GM18520 (cell line): Measurements from ENCODE around the gene KCNJ12.
"Not testable (repeated sequence)": the region's sequence is repeated elsewhere in the genome, so short reads cannot be mapped to it uniquely, and the experiment has no call there.

ENCODE experiments used
- ATAC-seq: cut with Tn5 transposase; IDR thresholded peaks from one replicate; pipeline ENCODE4 v1.9.1; 2021; ENCODE audit not compliant: unreplicated experiment

Gene KCNJ12

DNA sequence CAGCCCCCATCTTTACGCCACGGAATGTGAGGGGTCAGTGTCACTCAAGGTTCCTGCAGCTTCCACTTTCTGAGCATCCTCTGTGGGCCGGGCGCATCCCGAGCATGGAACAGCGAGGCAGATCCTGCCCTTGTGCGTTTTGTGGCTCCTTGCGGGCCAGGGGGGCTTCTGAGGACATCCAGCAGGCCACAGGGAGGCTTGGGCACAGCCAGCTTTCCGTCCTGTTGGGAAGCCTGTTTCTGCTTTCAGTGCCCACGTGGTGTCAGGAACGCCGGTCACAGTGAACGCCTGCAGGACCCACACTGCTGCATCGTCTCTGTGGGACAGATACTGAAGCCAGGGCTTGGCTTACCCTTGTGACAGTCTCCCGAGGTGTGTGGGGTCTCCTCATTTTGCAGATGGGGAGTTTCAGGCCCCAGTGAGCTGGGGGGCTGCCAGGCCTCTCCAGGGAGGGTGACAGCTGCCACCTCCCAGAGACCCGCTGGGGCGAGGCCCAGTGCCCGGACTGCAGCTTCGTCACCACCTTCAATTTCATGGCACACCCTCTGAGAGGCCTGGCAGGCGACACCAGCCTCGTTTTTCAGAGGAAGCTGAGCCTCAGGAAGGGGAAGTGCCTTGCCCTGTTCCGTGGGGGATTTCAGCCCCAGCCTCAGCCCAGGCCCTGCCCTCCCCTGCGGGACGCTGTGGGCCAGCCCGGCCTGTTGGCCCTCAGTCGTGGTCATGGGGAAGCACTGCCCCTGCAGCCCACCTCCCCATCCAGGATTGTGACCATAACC lies 29.0 kb downstream of the KCNJ12 start:
- ATAC-seq = not testable (repeated sequence)

DNA sequence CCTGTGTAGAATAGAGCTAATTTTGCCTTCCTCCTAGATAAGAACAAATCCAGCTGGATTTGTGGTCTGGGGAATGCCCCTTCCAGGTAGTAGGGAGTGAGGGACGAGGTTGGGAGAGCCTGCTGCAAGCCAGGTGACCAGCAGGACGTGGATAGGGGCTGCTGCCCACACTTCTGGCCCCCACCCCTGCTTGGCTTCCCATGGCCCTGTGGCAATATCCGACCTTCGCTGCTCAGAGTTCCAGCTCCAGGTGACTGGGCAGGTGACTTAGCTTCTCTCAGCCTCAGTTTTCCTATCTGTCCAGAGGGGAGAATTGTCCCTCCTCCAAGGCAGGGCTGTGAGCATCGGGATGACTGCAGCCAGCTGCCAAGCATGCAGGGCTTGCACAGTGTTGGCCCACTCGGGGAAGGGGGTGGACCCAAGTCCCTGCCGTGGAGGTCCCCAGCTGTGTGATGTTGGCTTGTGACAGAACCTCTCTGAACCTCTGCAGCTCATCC lies 29.8 kb downstream of the KCNJ12 start:
- not testable (repeated sequence) for ATAC-seq

DNA sequence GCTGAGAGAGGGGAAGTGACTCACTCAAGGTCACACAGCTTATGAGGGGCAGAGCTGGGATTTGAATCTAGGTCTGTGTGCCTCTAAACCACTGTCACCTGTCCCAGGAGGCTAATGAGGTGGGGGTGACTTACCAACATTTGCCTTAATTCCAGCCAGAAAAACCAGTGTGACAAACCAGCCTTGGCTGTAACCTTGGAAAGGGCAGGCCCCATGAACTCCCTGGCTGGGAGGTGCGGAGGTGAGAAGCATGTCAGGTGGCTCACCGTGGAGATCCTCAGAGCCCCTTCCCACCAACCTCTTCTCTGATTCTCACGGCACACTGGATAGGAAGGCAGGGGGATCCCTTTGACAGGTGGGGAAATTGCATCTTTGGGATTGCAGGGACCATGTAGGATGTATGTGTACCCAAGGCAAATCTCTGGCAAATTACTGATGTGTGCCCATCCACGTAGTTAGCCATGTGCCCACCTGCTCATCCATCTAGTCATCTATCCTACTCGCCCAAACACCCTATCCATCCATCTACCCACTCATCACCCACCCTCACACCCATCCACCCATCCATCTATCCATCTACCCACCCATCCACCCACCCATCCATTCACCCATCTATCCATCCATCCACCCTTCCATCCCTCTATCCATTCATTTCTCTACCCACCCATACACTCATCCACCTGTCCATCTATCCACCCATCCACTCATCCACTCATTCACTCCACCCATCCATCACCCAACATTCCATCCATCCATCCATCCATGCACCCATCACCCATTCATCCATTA lies 30.7 kb downstream of the KCNJ12 start:
- not testable (repeated sequence) for ATAC-seq

DNA sequence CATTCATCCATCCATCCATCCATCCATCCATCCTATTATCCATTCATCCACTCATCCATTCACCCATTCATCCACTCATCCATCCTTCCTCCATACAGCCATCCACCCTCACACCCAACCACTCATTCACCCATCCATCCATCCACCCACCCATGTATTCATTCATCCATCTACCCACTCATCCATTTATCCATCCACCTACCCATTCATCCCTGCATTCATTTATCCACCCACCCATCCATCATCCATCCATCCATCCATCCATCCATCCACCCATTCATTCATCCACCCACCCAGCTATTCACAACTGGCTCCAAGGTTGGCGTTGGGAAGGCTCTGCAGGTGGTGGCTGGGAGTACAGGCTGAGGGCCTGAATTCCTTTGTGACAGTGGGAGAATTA lies 31.6 kb downstream of the KCNJ12 start:
- not testable (repeated sequence) for ATAC-seq

DNA sequence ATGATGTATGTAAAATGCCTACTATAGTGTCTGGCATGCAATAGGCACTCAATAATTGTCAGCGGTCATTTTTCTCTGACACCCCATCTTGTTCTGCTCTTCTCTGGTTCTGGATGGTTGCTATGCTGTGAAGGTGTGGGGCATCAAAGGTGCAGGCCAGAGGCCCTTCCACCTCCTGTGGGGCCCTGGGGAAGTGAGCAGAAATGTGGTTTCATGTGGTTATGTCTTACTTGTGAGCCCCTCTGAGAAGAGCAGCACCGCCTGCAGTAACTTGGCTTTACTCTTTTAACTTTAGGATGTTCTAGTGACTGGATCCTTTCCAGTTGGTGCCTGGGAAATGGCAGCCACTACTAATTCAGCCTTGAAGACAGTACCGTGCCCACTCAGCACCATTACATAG lies 32.1 kb downstream of the KCNJ12 start:
- not testable (repeated sequence) for ATAC-seq

DNA sequence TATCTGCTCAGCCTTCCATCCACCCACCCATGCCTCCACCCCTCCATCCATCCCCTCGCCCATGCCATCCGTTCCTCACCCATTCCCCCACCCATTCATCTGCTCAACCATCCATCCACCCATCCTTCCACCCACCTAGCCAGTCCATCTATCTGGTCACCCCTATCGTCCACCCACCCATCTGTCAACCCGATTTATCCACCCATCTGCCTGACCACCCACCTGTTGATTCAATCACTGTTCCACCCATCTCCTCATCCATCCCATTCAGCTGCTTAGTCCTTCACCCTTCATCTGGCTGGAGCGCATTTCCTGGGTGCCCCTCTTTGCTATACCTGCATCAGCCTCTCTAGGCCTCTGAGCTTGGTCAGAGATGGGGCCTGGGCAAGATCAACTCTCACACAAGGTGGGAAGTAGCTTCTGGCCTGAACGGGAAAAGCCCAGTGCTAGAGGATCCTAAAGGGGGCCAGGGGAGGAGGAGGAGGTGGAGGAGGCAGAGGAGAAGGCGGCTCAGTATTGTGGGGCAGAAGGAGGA lies 32.7 kb downstream of the KCNJ12 start:
- not testable (repeated sequence) for ATAC-seq

DNA sequence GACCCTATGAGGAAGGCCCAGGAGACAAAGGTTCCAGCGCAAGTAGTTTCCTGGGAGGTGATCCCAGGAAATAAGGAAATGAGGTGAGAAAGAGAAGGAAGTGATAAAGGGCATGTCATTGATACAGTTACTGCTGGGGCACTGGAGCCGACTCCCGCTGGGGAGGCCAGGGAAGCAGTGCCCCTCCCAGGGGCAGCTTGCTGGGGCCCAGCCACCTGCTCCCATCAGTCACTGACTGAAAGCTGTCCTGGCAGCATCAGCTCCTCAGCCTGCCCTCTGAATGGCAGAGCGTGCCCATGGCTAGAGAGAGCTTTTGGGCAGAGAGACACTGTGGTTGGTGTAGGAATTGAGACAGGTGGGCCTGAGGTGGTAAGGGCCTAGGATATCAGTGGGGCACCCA lies 33.2 kb downstream of the KCNJ12 start:
- ATAC-seq = not testable (repeated sequence)

DNA sequence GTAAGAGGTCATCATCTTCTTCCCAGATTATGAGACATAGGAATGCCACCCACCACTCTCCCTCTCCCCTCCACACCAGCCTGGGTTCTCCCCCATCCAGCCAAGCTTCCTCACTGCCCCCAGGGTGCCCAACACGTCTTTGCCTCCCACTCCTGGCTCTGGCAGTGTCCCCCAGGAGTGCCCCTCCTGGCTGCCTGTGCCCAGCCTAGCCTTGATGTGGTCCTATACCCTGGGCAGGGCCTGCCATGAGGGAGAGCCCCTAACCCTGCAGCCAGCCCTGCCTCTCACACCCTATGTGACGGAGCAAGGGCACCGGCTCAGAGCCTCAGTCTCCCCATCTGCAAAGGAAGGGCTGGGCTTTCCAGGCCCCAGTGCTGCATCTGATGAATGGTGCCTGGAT lies 33.8 kb downstream of the KCNJ12 start:
- not testable (repeated sequence) for ATAC-seq

DNA sequence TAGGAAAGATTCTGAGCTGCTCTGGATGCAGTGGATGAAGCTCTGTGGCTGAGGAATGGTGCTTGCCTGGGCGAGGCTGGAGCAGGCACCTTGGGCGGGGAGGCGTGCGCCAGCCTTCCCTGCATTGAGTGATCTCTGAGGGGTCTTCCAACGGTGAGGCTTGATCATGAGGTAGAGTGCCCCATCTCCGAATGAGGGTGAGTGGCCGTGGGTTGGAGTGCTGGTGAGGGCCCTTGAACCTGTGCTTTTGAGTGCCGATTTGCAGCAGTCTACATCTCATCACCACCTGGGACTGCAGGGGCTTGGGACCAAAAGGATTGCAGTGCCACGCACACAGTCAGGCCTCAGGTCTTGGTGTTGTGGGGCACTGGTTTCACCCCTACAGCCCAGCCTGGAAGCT lies 34.2 kb downstream of the KCNJ12 start:
- not testable (repeated sequence) for ATAC-seq

DNA sequence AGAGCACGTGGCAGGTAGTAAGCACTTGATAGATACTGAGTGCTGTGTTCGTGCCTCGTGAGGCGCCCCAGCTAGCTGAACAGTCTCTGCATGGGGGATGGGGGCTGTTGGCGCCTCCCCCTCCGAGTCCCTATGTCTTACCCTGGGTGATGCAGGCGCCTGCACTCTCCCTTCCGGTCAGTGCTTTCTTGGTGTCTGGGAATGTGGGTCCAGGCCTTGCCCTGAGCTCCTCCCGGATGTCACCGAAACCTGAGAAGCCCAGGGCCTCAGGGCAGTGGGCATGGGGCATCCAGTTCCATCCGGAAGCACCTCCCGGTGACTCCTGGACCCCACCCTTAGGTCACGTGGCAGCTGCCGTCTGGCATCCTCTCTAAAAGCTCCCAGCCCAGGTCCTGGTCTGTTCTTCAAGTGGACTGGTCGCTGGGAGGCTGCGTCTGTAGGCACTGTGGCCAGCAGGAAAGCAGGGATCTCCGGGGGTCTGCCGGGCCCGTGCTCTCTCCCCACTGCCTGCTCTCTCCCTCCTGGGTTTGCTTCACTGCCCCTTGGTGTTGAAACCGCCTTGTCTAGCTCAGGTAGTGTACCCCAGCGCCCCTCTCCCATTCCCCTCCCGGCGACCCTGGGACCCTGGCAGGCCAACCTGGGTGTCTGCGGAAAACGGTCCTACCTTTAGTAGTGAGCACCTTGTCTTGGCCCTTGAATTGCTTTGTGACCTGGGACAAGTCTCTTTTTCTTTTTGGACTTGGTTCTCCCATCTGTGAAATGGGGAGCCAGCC lies 34.9 kb downstream of the KCNJ12 start:
- ATAC-seq = not testable (repeated sequence)

DNA sequence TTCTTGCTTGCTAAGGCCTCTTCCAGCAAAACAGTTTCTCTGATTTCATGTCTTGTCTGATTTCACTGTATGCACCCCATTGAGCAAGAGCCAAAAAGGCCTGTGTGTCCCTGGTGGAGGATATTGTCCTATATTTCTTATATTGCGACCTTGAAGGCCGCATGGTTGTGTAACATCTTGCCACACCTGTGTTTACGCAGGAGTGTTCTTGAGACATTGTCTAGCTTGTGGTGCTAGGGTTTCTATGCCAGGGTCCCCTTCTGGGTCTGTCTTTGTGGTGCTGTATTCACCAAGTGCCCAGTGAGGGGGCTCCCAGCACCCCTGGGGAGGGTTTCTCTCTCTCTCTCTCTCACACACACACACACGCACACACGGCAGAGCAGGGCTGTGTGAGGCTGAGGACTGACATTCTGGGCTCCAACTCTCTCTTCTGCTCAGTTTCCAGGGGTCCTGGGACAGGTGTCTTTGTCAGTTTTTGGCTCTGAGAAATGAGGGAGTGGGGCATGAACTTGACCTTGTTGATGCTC lies 35.6 kb downstream of the KCNJ12 start:
- not testable (repeated sequence) for ATAC-seq

DNA sequence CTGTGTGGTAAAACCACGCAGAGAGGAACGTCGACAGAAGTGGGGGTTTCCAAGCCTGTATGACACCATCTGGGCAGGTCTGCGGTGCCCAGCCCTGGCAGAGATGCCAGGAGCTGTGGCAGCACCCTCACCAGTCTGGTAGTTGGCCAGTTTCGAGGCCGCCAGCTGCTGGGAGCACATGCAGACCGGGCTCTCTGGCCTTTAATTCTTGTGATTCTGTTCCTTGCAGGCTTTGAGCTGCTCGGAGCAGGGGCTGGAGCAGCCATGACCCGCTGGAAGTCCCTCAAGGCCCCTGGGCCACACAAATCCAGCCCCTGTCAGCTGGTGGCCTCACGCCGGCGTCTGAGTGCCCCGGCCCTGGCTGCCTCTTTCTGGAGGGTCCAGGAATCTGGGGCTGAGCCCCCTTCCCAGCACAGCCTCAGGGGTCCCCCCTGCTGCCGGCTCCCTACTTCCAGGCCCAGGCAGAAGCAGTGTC lies 36.1 kb downstream of the KCNJ12 start:
- ATAC-seq = not testable (repeated sequence)

DNA sequence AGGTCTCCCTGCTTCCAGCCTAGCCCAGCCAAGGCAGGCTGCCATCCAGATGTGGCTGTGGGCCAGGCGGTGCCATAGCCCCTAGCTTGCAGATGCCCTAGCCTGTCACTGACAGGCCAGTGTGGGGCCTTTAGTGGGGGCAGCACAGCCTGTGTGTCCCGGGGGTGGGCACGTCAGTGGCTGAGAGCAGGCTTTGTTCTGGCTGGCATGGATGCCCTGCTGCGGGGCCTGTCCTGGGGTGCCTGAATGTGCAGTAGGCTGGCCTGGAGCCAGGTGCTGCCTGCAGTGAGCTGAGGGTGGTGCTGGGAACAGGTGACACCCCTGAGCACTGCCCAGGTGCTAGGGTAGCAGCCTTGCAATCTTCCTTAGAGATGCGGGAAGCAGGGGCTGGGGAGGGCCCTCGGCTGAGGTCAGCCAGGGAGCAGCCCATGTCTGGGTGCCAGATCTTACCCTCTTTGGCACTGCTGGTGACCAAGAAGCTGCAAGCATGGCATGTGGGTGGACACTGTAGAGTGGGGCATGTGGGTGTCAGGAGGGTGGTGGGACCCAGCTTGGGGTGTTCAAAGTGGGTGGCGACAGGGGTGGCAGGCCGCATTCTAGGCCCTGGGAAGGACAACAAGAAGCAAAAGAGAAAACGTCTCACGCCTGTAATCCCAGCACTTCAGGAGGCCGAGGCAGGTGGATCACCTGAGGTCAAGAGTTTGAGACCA lies 37.6 kb downstream of the KCNJ12 start:
- ATAC-seq = not testable (repeated sequence)

DNA sequence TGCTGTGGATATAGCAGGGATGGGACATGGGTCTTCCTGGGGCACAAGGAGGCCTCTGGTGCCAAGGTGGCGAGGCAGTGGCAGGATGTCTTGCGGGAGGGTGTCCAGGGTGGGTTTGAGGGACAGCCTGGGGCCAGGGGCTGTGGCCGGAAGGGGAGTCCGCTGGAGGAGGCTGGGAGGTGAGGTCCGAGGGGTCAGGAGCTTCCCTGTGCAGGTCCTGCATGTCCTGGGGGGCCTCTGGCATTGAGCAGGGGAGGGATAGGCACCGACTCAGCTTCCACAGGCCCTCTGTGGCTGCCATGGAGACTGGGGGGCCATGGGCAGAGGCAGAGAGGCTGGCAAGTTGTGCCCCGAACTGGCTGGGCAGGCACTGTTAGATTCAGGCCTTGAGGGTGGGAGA lies 38.5 kb downstream of the KCNJ12 start:
- ATAC-seq = not testable (repeated sequence)

DNA sequence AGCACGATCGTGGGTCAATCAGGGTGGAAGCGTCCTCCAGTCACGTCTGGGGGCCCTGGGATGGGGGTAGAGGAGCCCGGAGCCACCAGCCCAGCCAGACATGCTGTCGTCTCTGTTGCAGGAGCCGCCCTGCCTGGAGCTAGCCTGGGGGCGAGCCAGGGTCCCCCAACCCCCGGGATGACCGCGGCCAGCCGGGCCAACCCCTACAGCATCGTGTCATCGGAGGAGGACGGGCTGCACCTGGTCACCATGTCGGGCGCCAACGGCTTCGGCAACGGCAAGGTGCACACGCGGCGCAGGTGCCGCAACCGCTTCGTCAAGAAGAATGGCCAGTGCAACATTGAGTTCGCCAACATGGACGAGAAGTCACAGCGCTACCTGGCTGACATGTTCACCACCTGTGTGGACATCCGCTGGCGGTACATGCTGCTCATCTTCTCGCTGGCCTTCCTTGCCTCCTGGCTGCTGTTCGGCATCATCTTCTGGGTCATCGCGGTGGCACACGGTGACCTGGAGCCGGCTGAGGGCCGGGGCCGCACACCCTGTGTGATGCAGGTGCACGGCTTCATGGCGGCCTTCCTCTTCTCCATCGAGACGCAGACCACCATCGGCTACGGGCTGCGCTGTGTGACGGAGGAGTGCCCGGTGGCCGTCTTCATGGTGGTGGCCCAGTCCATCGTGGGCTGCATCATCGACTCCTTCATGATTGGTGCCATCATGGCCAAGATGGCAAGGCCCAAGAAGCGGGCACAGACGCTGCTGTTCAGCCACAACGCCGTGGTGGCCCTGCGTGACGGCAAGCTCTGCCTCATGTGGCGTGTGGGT lies 39.2 kb downstream of the KCNJ12 start:
- ATAC-seq = not testable (repeated sequence)

DNA sequence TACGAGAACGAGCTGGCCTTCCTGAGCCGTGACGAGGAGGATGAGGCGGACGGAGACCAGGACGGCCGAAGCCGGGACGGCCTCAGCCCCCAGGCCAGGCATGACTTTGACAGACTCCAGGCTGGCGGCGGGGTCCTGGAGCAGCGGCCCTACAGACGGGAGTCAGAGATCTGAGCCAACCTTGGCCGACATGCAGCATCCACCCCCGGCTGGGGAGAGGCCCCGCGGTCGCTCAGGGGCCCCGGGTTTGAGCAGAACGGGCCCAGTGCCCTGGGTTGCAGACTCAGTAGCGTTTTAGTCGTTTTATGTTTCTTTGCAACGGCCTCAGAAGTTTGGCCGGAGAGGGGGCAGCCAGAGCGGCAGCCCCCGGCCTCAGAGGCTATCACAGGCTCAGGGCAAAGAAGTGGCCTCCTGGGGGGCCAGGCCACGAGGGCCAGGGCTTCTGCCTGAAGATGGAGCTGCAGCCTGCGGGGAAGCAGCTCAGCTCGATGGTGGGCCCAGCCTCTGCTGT lies 40.4 kb downstream of the KCNJ12 start:
- not testable (repeated sequence) for ATAC-seq

DNA sequence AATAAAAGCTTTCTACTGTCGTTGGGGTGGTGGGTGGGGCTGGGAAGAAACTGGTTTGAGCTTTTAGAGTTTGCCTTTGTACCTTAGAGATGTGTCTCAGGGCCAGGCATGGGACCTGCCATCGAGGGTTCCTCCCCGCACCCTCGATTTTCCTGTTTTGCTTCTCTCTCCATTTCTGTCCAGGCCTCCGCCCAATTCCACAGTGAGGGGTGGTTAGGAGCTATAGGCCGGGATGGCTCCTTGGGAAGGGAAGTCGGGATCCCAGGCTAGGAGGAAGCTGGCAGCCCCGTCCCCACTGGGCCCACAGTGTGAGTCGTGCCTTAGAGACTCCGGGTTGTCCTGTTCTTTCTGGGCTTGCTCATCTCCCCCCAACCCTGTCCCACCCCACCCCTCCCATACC lies 41.2 kb downstream of the KCNJ12 start:
- ATAC-seq = not testable (repeated sequence)

DNA sequence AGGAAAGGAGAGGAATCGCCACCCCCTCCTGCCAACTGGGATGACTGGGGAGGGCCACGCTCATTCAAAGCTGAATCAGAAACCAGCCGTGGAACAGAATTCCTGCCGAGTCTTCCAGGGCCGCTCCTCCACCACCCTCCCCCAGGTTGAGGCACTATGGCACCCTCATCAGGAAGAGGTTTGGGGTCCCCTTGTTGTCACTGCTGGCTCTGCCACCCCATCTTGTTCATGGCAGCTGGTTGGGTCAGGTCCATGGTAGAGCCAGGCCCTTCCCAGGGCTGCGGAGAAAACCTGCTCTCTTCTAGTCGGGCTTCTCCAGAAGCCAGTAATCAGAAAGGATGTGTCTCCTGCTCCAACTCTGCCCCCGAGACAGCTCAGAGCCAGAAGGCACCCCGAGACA lies 41.8 kb downstream of the KCNJ12 start:
- ATAC-seq = no peak
